Measurements from ENCODE around the gene B3GNT5. TPM values are rescaled to one million over a fixed set of nuclear protein-coding genes. Genes with fewer than 3 reads are reported as not detected.

Gene B3GNT5
- total RNA-seq, 1 experiment from 2014 or later: 22.8 TPM

GRCh38 chr3:183253528-183254486 is 754 bp downstream of the B3GNT5 start:
- TF ChIP-seq CTCF (IDR thresholded peaks at IDR 0.05): peak; percentile 57
- TF ChIP-seq POLR2AphosphoS5 (IDR thresholded peaks at IDR 0.05; ENCODE audit: low read depth, low read length): no peak
- 0 out of 2 replicates have a peak, but pooled peaks have one; percentile 10 for TF ChIP-seq SIN3A (IDR thresholded peaks at IDR 0.05; ENCODE audit: borderline replicate concordance, insufficient read depth, low read depth, low read length)
- peak overlapping the region; percentile 92 for H3K27ac ChIP-seq (ENCODE audit: low read length)
- intact Hi-C loops (cut with micrococcal nuclease; ENCODE audit: unreplicated experiment) (loop anchor here (10.0 kb wide), 1 partner anchor 131 kb away; no protein-coding TSS in a partner anchor), in situ Hi-C loops (cut with HindIII; ENCODE audit: low pct_unique_long_range_greater_than_20kb, low sequenced_read_pairs) (no loop called here)
- peak overlapping the region; percentile 83 to 95 for H3K4me3 ChIP-seq (ENCODE audit: low read depth in 2 of 2, low read length in 2 of 2)
- H3K4me1 ChIP-seq (ENCODE audit: control insufficient read depth, insufficient read depth, low read length): peaks cover 16% of the 10 kb centered on the region
- BruUV-seq (replicated peaks): no TSS peak
- DNase-seq (ENCODE audit: low read depth, low spot score) (no peak), ATAC-seq (peak; percentile 76)
- no peaks in the 10 kb centered on the region for H3K27me3 ChIP-seq (ENCODE audit: control insufficient read depth, insufficient read depth, low read length)
- no peaks in the 10 kb centered on the region for H3K9me3 ChIP-seq (ENCODE audit: control insufficient read depth, insufficient read depth, low read depth, low read length)
- ChIA-PET POLR2A (no interaction called here), CTCF (interaction anchor here (1.2 kb wide), 1 partner anchor 129 kb away, joined by 6 read pairs; no protein-coding TSS in a partner anchor)
- H3K36me3 ChIP-seq (ENCODE audit: control insufficient read depth, insufficient read depth, low read length): no peaks in the 10 kb centered on the region; the same call in 1 of the 2 replicates

DNA sequence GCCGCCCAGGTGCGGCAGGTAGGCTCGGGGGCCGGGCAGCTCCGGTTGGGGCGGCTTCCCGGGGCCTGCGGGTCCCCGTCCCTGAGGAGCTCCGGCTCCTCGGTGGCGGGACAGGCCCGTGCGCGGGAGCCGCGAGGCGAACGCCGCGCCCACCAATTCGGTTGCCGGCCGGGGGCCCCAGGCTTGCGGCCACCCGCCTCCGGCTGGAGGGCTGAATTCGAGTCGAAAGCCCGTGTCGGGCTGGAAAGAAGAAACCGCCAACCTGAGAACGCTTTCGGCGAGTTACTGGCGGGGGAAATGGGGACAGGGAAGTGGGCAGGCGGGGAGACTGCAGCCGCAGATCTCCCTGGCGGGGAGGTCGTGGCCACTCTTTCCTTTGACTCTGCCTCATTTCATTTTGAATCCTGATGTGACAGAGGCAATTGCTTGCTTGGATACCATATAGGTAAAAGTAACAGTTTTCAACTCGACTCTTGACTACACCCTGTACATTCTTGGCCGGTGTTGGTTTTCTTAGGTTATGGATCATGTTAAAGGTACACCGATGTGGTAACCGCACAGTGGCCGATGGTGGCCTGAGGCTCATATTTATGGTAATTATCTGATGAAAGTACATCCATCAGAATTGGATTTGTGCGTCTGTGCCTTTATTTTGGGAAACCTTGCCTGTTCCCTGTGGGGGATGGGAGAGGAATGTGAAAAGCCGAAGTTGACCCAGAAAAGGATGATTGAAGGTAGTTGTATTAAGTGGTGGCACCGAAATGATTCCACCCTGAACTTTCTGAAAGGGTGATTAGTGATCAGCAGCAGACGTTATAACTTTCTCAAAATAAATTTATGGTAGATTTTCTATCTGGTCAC is 1.7 kb downstream of the B3GNT5 start:
- in situ Hi-C loops (cut with HindIII; ENCODE audit: low pct_unique_long_range_greater_than_20kb, low sequenced_read_pairs): no loop called here
- CTCF ChIA-PET: no interaction called here
- peak; percentile 57 for ATAC-seq
- intact Hi-C loops (cut with micrococcal nuclease; ENCODE audit: unreplicated experiment): loop anchor here (10.0 kb wide), 1 partner anchor 130 kb away; no protein-coding TSS in a partner anchor
- Histone ChIP-seq H3K4me3 (ENCODE audit: low read depth in 2 of 2, low read length in 2 of 2) (peak overlapping the region; percentile 83 to 95), H3K27ac (ENCODE audit: low read length) (peak overlapping the region; percentile 92), H3K36me3 (ENCODE audit: control insufficient read depth, insufficient read depth, low read length) (no peaks in the 10 kb centered on the region; the same call in 1 of the 2 replicates), H3K4me1 (ENCODE audit: control insufficient read depth, insufficient read depth, low read length) (peaks cover 18% of the 10 kb centered on the region), H3K27me3 (ENCODE audit: control insufficient read depth, insufficient read depth, low read length) (no peaks in the 10 kb centered on the region), H3K9me3 (ENCODE audit: control insufficient read depth, insufficient read depth, low read depth, low read length) (no peaks in the 10 kb centered on the region)
- BruUV-seq (replicated peaks): no TSS peak
- DNase-seq (ENCODE audit: low read depth, low spot score): no peak
- POLR2A ChIA-PET: interaction anchor here (0.8 kb wide), 1 partner anchor 31 kb away, joined by 5 read pairs; no protein-coding TSS in a partner anchor
- TF ChIP-seq POLR2AphosphoS5 (IDR thresholded peaks at IDR 0.05; ENCODE audit: low read depth, low read length): no peak
- peak; percentile 77 for TF ChIP-seq TCF7L2 (IDR thresholded peaks at IDR 0.05; ENCODE audit: low read depth, low read length)

DNA sequence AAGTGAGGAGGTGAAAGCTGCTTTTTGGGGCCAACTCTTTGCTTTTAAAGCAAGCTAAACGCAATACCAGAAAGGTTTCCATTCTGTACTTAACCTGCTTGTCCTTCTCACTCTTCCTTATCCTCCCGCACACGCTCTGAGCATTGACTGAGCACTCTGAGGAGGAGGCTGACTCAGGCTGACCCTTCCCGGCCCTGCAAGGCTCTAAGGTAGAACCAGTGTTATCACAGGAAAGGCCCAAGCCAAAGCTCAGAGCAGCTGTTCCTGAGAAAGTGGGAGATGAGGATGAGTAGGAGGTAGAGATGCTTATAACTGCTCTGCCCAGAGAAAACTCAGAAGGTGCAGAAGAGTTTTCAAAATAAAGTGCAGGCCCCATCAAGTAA is 2.3 kb downstream of the B3GNT5 start:
- Histone ChIP-seq H3K27me3 (ENCODE audit: control insufficient read depth, insufficient read depth, low read length) (no peaks in the 10 kb centered on the region), H3K27ac (ENCODE audit: low read length) (peak overlapping the region; percentile 92), H3K36me3 (ENCODE audit: control insufficient read depth, insufficient read depth, low read length) (no peaks in the 10 kb centered on the region; the same call in 1 of the 2 replicates), H3K4me3 (ENCODE audit: low read depth in 2 of 2, low read length in 2 of 2) (peak overlapping the region; percentile 83 to 95), H3K9me3 (ENCODE audit: control insufficient read depth, insufficient read depth, low read depth, low read length) (no peaks in the 10 kb centered on the region), H3K4me1 (ENCODE audit: control insufficient read depth, insufficient read depth, low read length) (peaks cover 24% of the 10 kb centered on the region)
- ChIA-PET CTCF (no interaction called here), POLR2A (interaction anchor here (0.6 to 0.8 kb wide), 2 partner anchors 30 to 152 kb away, joined by 3 to 5 read pairs; no protein-coding TSS in a partner anchor)
- in situ Hi-C loops (cut with HindIII; ENCODE audit: low pct_unique_long_range_greater_than_20kb, low sequenced_read_pairs): no loop called here
- DNase-seq (ENCODE audit: low read depth, low spot score): no peak
- TF ChIP-seq SIN3A (IDR thresholded peaks at IDR 0.05; ENCODE audit: borderline replicate concordance, insufficient read depth, low read depth, low read length): no peak
- TF ChIP-seq TCF7L2 (IDR thresholded peaks at IDR 0.05; ENCODE audit: low read depth, low read length): no peak
- no peak for TF ChIP-seq POLR2AphosphoS5 (IDR thresholded peaks at IDR 0.05; ENCODE audit: low read depth, low read length)
- TF ChIP-seq CTCF (IDR thresholded peaks at IDR 0.05): no peak
- TF ChIP-seq, protein P1, sequence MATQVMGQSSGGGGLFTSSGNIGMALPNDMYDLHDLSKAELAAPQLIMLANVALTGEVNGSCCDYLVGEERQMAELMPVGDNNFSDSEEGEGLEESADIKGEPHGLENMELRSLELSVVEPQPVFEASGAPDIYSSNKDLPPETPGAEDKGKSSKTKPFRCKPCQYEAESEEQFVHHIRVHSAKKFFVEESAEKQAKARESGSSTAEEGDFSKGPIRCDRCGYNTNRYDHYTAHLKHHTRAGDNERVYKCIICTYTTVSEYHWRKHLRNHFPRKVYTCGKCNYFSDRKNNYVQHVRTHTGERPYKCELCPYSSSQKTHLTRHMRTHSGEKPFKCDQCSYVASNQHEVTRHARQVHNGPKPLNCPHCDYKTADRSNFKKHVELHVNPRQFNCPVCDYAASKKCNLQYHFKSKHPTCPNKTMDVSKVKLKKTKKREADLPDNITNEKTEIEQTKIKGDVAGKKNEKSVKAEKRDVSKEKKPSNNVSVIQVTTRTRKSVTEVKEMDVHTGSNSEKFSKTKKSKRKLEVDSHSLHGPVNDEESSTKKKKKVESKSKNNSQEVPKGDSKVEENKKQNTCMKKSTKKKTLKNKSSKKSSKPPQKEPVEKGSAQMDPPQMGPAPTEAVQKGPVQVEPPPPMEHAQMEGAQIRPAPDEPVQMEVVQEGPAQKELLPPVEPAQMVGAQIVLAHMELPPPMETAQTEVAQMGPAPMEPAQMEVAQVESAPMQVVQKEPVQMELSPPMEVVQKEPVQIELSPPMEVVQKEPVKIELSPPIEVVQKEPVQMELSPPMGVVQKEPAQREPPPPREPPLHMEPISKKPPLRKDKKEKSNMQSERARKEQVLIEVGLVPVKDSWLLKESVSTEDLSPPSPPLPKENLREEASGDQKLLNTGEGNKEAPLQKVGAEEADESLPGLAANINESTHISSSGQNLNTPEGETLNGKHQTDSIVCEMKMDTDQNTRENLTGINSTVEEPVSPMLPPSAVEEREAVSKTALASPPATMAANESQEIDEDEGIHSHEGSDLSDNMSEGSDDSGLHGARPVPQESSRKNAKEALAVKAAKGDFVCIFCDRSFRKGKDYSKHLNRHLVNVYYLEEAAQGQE (IDR thresholded peaks at IDR 0.05; ENCODE audit: insufficient read depth in 1 of 2, low read depth in 2 of 2, low read length in 1 of 2): no peak
- TSS peak; percentile 70 for BruUV-seq (replicated peaks)
- ATAC-seq: peak; percentile 44; the same call in 1 of the 2 replicates
- intact Hi-C loops (cut with micrococcal nuclease; ENCODE audit: unreplicated experiment): loop anchor here (10.0 kb wide), 1 partner anchor 129 kb away; no protein-coding TSS in a partner anchor

All from Panc1 (cell line).